Activated gamma-delta T cell (primary cell): Measurements from ENCODE around the gene PABPC5.

Experiments
- DNase-seq: peaks from one replicate; lab custom pipeline; 2025; lab: John Stamatoyannopoulos, UW
- total RNA-seq, 2 donors: gene quantifications; one replicate each; lab custom pipeline; 2026; lab: John Stamatoyannopoulos, UW

PABPC5 gene
- 0 to 0.17 reads per million in 2 donors for total RNA-seq

DNA sequence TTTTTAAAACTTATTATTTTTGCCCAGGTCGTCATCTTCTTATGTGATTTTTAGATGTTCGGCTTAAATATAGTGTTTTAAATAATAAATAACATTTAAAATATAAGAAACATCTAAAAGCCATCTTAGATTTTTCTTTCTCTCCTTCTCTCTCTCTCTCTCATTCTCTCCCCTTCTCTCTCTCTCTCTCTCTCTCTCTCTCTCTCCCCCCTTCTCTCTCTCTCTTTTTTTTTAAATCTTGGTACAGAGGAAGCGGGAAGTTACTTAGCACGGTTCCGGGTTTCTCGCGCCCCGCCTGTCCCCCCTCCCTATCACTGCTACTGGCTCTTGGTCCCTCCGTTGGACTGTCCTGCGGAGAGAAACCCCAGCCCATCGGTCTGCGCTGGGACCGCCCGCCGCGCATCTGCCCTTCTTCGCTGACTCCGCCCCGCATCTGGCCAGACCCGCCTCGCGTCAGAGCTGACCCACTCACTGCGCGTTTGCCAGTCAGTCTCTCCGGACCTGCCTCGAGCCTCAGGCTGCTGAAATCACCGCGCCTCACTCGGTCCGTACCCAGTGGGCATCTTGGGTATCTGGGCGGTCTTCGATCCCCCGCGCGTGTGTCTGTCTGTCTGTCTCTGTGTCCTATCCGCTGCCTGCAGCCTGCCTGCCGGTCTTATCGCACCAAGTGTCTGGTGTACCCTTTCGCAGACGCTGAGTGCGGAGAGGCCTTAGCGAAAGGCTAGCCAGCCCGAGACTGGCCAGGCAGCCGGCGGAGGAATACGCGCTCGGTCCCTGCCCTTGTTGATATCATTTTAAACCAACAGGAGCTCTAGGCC, at the start of gene PABPC5:
TSS of gene PABPC5 (plus strand) at position 489 of the 818 bp plus-strand sequence. CDS start 739 bp downstream, outside the sequence.
- no peak for DNase-seq

DNA sequence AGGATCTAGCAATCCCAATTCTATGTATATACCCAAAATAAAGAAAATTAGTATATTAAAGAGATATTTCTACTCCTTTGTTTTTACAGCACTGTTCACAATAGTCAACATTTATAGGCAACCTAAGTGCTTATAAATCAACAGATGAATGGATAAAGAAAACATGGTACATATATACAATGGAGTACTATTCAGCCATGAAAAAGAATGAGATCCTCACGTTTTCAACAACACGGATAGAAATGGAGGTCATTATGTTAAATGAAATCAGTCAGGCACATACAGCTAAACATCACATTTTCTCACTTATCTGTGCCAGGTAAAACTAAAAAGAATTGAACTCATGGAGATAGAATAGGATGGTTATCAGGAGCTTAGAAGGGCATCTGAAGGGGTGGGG, 45.6 kb upstream of the PABPC5 start:
- DNase-seq: no peak

DNA sequence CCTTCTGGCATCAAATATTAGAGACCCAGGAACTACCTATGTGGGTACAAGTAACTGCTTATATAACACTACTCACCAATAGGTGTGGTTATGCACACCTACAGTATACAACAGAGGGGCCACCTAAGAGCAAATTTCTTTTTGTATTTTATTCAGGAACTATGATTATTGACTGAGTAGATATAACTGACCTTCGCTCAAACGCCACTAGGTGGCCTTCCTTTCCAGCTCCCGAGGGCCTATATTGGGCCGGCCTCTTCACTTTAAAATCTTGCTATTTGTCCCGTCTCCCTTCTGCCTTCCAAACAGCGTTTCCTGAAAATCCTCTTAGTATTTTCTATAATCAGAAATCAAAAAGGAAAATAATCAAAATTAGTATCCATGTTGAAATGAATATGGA, 19.9 kb upstream of the PABPC5 start:
- no peak for DNase-seq

DNA sequence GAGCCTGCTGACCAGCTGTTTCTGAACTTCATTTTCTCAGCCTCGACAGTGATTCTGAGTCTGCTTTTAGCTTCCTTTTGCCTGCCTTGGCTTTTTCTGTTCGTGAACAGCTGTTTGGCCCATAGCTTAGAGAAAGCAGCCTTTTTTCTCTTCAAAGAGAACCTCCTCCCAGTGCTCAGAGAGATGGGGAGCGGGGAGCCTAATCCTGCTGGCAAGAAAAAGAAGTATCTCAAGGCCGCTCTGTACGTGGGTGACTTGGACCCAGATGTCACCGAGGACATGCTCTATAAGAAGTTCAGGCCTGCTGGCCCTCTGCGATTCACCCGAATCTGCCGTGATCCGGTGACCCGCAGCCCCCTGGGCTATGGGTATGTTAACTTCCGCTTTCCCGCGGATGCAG, 756 bp downstream of the PABPC5 start:
- no peak for DNase-seq
